Measurements from ENCODE around the gene B4GALNT2.

Gene B4GALNT2

GRCh38 chr17:49224198-49224996, 91.8 kb downstream of the B4GALNT2 start:
- intact Hi-C loops (cut with DNase I) = loop anchor here (10.0 kb wide), 1 partner anchor 70 kb away; no protein-coding TSS in a partner anchor
- DNase-seq = peak in 1 of 10 donors; percentile 83

GRCh38 chr17:49224997-49225337, 92.4 kb downstream of the B4GALNT2 start:
- intact Hi-C loops (cut with DNase I) = loop anchor here (5.0 to 10.0 kb wide), 2 partner anchors 33 to 70 kb away; no protein-coding TSS in a partner anchor
- DNase-seq = no peak

DNA sequence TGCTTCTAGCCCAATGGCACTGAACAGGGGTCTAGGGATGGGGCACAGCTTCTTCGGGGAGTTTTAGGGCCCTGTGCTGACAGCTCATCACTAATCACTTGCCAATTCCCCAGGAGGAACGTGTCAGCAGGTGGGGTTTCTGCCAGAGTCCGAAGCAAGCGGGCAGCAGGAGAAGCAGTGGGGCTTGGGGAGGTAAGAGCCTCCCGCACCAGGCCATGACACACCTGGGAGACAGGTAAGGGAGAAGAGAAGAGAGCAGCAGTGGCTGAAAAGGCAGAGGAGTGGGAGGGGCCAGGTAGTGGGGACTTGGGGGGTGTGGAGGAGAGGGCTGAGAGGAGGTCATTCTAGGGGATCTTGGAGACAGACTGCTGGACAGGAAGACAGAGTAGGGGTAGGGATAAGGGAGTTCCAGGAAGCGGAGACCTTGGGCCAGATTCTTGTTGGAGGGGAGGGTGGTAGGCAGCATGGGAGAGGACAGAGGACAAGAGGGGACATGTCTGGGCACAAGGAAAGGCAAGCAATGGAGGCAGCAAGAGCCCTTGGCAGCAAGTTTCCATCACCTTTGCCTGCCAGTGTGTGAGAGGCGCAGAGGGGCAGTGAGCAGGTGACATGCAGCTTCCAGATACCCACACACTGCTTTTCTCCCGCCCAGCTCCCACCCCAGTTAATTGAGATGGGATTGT, 93.1 kb downstream of the B4GALNT2 start:
- DNase-seq = no peak
- intact Hi-C loops (cut with DNase I) = loop anchor here (2.0 to 10.0 kb wide), 3 partner anchors 33 to 69 kb away; no protein-coding TSS in a partner anchor
